ENCODE measurements around the gene PLD6.

DNA sequence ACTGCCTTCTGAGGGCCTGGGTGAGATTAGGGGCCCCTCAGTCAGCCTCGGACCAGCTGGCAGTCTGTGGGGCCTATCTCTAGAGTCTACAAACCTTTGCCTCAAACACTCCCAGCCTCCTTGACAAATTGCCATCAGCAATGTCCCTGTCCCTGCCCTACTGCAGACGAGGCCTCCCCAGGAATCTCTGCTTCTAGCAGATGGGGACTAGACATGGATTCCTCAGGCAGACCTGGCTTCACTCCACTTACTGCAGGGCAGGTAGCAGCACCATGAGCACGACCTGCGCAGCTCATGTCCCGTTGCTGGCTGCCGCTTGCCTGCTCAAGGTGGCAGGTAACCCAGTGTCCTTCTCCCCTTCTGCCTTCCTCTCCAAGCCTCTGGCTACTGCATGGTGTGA, 49.1 kb downstream of the PLD6 start:
- no peak for TF ChIP-seq EZH2 (IDR thresholded peaks at IDR 0.05; ENCODE audit: borderline replicate concordance, low read depth, low read length, poor library complexity, severe bottlenecking)
- TF ChIP-seq, protein P1, sequence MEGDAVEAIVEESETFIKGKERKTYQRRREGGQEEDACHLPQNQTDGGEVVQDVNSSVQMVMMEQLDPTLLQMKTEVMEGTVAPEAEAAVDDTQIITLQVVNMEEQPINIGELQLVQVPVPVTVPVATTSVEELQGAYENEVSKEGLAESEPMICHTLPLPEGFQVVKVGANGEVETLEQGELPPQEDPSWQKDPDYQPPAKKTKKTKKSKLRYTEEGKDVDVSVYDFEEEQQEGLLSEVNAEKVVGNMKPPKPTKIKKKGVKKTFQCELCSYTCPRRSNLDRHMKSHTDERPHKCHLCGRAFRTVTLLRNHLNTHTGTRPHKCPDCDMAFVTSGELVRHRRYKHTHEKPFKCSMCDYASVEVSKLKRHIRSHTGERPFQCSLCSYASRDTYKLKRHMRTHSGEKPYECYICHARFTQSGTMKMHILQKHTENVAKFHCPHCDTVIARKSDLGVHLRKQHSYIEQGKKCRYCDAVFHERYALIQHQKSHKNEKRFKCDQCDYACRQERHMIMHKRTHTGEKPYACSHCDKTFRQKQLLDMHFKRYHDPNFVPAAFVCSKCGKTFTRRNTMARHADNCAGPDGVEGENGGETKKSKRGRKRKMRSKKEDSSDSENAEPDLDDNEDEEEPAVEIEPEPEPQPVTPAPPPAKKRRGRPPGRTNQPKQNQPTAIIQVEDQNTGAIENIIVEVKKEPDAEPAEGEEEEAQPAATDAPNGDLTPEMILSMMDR (conservative IDR thresholded peaks at IDR 0.05; ENCODE audit: low read depth, low read length), result no peak
